HEK293T (cell line): ENCODE measurements around the gene OLIG1.

Experiments
- CTCF ChIA-PET: fragments of 350-600 bp; formaldehyde crosslinking; extraction: SDS; loops from one replicate; lab custom pipeline; 2021; ENCODE audit warnings: antibody characterized with exemption, inconsistent platforms; lab: Yijun Ruan, JAX
- POLR2A ChIA-PET: fragments of 350-600 bp; formaldehyde crosslinking; extraction: SDS; loops from one replicate; lab custom pipeline; 2020; ENCODE audit warnings: antibody characterized with exemption, inconsistent platforms; lab: Yijun Ruan, JAX
- DNase-seq: peaks from one replicate; pipeline ENCODE4 v3.0.0; 2012; ENCODE audit warnings: mixed read lengths; ENCODE audit errors: extremely low spot score
- ARNT ChIP-seq: fragments of 450-650 bp; IDR thresholded peaks from 2 replicates; pipeline ENCODE4 v1.6.1; 2017; ENCODE audit warnings: mild to moderate bottlenecking
- BHLHE40 ChIP-seq: fragments of 450-650 bp; IDR thresholded peaks from 2 replicates; pipeline ENCODE4 v1.6.1; 2016; ENCODE audit warnings: mild to moderate bottlenecking, moderate library complexity, borderline replicate concordance
- CTBP1 ChIP-seq: fragments of 450-650 bp; IDR thresholded peaks from 2 replicates; pipeline ENCODE4 v1.6.1; 2016; ENCODE audit warnings: borderline replicate concordance
- ELF4 ChIP-seq: fragments of 450-650 bp; IDR thresholded peaks from 2 replicates; pipeline ENCODE4 v1.6.1; 2017; ENCODE audit warnings: antibody characterized with exemption
- FOXA1 ChIP-seq: fragments of 450-650 bp; IDR thresholded peaks from 2 replicates; pipeline ENCODE4 v1.6.1; 2016; ENCODE audit warnings: mild to moderate bottlenecking
- FOXK2 ChIP-seq: fragments of 450-650 bp; IDR thresholded peaks from 2 replicates; pipeline ENCODE4 v1.6.1; 2016; ENCODE audit warnings: mild to moderate bottlenecking
- FOXM1 ChIP-seq: fragments of 450-650 bp; IDR thresholded peaks from 2 replicates; pipeline ENCODE4 v1.6.1; 2017; ENCODE audit warnings: mild to moderate bottlenecking, borderline replicate concordance
- HDGF ChIP-seq: fragments of 450-650 bp; IDR thresholded peaks from 2 replicates; pipeline ENCODE4 v1.6.1; 2017; ENCODE audit warnings: antibody characterized with exemption, borderline replicate concordance
- L3MBTL2 ChIP-seq: fragments of 450-650 bp; conservative IDR thresholded peaks from 2 replicates; pipeline ENCODE4 v1.6.1; 2016; ENCODE audit warnings: mild to moderate bottlenecking
- LEF1 ChIP-seq: fragments of 450-650 bp; IDR thresholded peaks from 2 replicates; pipeline ENCODE4 v1.6.1; 2017; ENCODE audit warnings: mild to moderate bottlenecking, borderline replicate concordance
- NFRKB ChIP-seq: fragments of 450-650 bp; IDR thresholded peaks from 2 replicates; pipeline ENCODE4 v1.6.1; 2016; ENCODE audit warnings: mild to moderate bottlenecking, moderate library complexity
- SP1 ChIP-seq: fragments of 450-650 bp; IDR thresholded peaks from 2 replicates; pipeline ENCODE4 v1.6.1; 2017
- SUZ12 ChIP-seq: fragments of 450-650 bp; IDR thresholded peaks from 2 replicates; pipeline ENCODE4 v1.6.1; 2016; ENCODE audit warnings: mild to moderate bottlenecking
- TARDBP ChIP-seq: fragments of 450-650 bp; IDR thresholded peaks from 2 replicates; pipeline ENCODE4 v1.6.1; 2016
- ZNF384 ChIP-seq: fragments of 450-650 bp; IDR thresholded peaks from 2 replicates; pipeline ENCODE4 v1.6.1; 2016
- TF ChIP-seq, protein P1 (sequence below): fragments of 450-650 bp; IDR thresholded peaks from 2 replicates; pipeline ENCODE4 v1.6.1; 2016

OLIG1 gene

GRCh38 chr21:33023574-33024200 lies 46.3 kb upstream of the OLIG1 start:
- POLR2A ChIA-PET: no interaction called here
- CTCF ChIA-PET: no interaction called here
- no peak for DNase-seq
- TF ChIP-seq LEF1: no peak
- TF ChIP-seq SP1: no peak
- TF ChIP-seq BHLHE40: no peak
- no peak for TF ChIP-seq L3MBTL2
- TF ChIP-seq FOXM1: no peak
- no peak for TF ChIP-seq CTBP1
- TF ChIP-seq ARNT: no peak
- no peak for TF ChIP-seq ELF4
- no peak for TF ChIP-seq FOXA1
- no peak for TF ChIP-seq NFRKB
- TF ChIP-seq, protein P1, sequence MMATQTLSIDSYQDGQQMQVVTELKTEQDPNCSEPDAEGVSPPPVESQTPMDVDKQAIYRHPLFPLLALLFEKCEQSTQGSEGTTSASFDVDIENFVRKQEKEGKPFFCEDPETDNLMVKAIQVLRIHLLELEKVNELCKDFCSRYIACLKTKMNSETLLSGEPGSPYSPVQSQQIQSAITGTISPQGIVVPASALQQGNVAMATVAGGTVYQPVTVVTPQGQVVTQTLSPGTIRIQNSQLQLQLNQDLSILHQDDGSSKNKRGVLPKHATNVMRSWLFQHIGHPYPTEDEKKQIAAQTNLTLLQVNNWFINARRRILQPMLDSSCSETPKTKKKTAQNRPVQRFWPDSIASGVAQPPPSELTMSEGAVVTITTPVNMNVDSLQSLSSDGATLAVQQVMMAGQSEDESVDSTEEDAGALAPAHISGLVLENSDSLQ: no peak
- no peak for TF ChIP-seq TARDBP
- TF ChIP-seq SUZ12: no peak
- TF ChIP-seq ZNF384: no peak
- no peak for TF ChIP-seq HDGF
- TF ChIP-seq FOXK2: no peak

- ChIA-PET POLR2A (interaction anchor here (0.7 to 2.4 kb wide), 6 partner anchors 14 to 248 kb away, joined by 3 to 13 read pairs (median 5); no protein-coding TSS in a partner anchor), CTCF (interaction anchor here (1.1 to 1.4 kb wide), 2 partner anchors 18 to 119 kb away, joined by 3 read pairs; no protein-coding TSS in a partner anchor)
- TF ChIP-seq, protein P1: no peak
- no peak for TF ChIP-seq ZNF384
- no peak for TF ChIP-seq ELF4
- no peak for TF ChIP-seq L3MBTL2
- TF ChIP-seq LEF1: no peak
- TF ChIP-seq BHLHE40: no peak
- no peak for TF ChIP-seq TARDBP
- TF ChIP-seq FOXA1: no peak
- TF ChIP-seq HDGF: no peak
- TF ChIP-seq FOXK2: no peak
- TF ChIP-seq CTBP1: no peak
- TF ChIP-seq FOXM1: no peak
- TF ChIP-seq SUZ12: no peak
- TF ChIP-seq SP1: no peak
- no peak for TF ChIP-seq NFRKB
- DNase-seq: no peak
These were observed 45.5 kb upstream of the OLIG1 start for GRCh38 chr21:33024201-33025103.

- TF ChIP-seq FOXA1 (no peak), TARDBP (no peak), L3MBTL2 (peak; percentile 72)
- CTCF ChIA-PET: interaction anchor here (0.6 to 1.4 kb wide), 4 partner anchors 17 to 119 kb away, joined by 3 to 8 read pairs (median 3); no protein-coding TSS in a partner anchor
- POLR2A ChIA-PET: interaction anchor here (0.6 to 2.4 kb wide), 26 partner anchors 8 to 300 kb away, joined by 3 to 13 read pairs (median 4); partner anchors contain the start of gene IFNAR1
- peak; percentile 77 for DNase-seq
These were observed 44.8 kb upstream of the OLIG1 start for GRCh38 chr21:33025106-33025488.

DNA sequence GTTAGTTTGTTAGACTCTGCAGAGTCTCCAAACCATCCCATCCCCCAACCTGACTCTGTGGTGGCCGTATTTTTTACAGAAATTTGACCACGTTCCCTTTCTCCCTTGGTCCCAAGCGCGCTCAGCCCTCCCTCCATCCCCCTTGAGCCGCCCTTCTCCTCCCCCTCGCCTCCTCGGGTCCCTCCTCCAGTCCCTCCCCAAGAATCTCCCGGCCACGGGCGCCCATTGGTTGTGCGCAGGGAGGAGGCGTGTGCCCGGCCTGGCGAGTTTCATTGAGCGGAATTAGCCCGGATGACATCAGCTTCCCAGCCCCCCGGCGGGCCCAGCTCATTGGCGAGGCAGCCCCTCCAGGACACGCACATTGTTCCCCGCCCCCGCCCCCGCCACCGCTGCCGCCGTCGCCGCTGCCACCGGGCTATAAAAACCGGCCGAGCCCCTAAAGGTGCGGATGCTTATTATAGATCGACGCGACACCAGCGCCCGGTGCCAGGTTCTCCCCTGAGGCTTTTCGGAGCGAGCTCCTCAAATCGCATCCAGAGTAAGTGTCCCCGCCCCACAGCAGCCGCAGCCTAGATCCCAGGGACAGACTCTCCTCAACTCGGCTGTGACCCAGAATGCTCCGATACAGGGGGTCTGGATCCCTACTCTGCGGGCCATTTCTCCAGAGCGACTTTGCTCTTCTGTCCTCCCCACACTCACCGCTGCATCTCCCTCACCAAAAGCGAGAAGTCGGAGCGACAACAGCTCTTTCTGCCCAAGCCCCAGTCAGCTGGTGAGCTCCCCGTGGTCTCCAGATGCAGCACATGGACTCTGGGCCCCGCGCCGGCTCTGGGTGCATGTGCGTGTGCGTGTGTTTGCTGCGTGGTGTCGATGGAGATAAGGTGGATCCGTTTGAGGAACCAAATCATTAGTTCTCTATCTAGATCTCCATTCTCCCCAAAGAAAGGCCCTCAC lies 44.2 kb upstream of the OLIG1 start, which contains the start of gene OLIG2:
TSS of gene OLIG2 (plus strand) at position 447 of the 954 bp plus-strand sequence. CDS start 928 bp downstream, outside the sequence.
- DNase-seq: peak; percentile 97
- ChIA-PET POLR2A (interaction anchor here (0.6 to 2.4 kb wide), 27 partner anchors 9 to 300 kb away, joined by 3 to 13 read pairs (median 4); partner anchors contain the start of gene IFNAR1), CTCF (interaction anchor here (0.6 to 1.5 kb wide), 5 partner anchors 17 to 171 kb away, joined by 3 to 8 read pairs (median 3); no protein-coding TSS in a partner anchor)
- TF ChIP-seq LEF1 (no peak), ELF4 (no peak), L3MBTL2 (peak; percentile 85)

DNA sequence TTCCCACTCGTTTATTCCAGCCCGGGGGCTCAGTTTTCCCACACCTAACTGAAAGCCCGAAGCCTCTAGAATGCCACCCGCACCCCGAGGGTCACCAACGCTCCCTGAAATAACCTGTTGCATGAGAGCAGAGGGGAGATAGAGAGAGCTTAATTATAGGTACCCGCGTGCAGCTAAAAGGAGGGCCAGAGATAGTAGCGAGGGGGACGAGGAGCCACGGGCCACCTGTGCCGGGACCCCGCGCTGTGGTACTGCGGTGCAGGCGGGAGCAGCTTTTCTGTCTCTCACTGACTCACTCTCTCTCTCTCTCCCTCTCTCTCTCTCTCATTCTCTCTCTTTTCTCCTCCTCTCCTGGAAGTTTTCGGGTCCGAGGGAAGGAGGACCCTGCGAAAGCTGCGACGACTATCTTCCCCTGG lies 43.5 kb upstream of the OLIG1 start:
- ChIA-PET POLR2A (interaction anchor here (1.2 to 2.4 kb wide), 7 partner anchors 10 to 299 kb away, joined by 4 to 13 read pairs (median 5); partner anchors contain the start of gene IFNAR1), CTCF (interaction anchor here (0.6 to 1.5 kb wide), 2 partner anchors 26 to 171 kb away, joined by 4 read pairs; no protein-coding TSS in a partner anchor)
- no peak for TF ChIP-seq CTBP1
- no peak for TF ChIP-seq ELF4
- no peak for TF ChIP-seq NFRKB
- TF ChIP-seq ZNF384: no peak
- no peak; the same call in 1 of the 2 replicates for TF ChIP-seq L3MBTL2
- TF ChIP-seq TARDBP: no peak
- TF ChIP-seq SP1: no peak
- no peak for TF ChIP-seq FOXA1
- TF ChIP-seq FOXM1: no peak
- no peak for TF ChIP-seq FOXK2
- TF ChIP-seq HDGF: no peak
- TF ChIP-seq ARNT: no peak
- TF ChIP-seq LEF1: no peak
- TF ChIP-seq, protein P1: no peak
- no peak for TF ChIP-seq BHLHE40
- no peak for TF ChIP-seq SUZ12
- no peak for DNase-seq
